SK-N-MC (cell line): ENCODE data around the gene ERBB4.
A peak's percentile ranks its signal among the peaks of the same experiment; 100 is the strongest.

Experiments
- DNase-seq: peaks from one replicate; pipeline ENCODE4 v3.0.0-alpha.2; 2011; ENCODE audit warnings: low read depth, low spot score
- H3K27ac ChIP-seq: fragments of 200-600 bp; sonication (generic); 2 replicates; pipeline ENCODE4 v1.5.1; 2016; ENCODE audit warnings: mixed run types
- H3K36me3 ChIP-seq: fragments of 200-600 bp; sonication (generic); 2 replicates; pipeline ENCODE4 v1.6.1; 2017; ENCODE audit warnings: antibody characterized with exemption, low read length, mixed read lengths; ENCODE audit not compliant: insufficient read depth
- H3K4me3 ChIP-seq: fragments of 200-600 bp; sonication (generic); 2 replicates; pipeline ENCODE4 v1.5.1; 2016
- H3K9ac ChIP-seq: fragments of 200-600 bp; sonication (generic); 2 replicates; pipeline ENCODE4 v1.8.0; 2017; ENCODE audit warnings: mixed run types, mixed read lengths; ENCODE audit not compliant: insufficient read length
- H3K9me3 ChIP-seq: fragments of 200-600 bp; sonication (generic); 2 replicates; pipeline ENCODE4 v1.6.1; 2017; ENCODE audit warnings: low read depth, mild to moderate bottlenecking, antibody characterized with exemption, low read length, moderate library complexity, mixed read lengths
- EZH2 ChIP-seq: fragments of 200-600 bp; sonication (generic); IDR thresholded peaks from one replicate; pipeline ENCODE4 v1.6.1; 2017; ENCODE audit warnings: antibody characterized with exemption
- FOXP2 ChIP-seq: optimal IDR thresholded peaks from 2 replicates; pipeline ENCODE3; 2011; ENCODE audit warnings: mild to moderate bottlenecking, moderate library complexity; ENCODE audit not compliant: insufficient read depth; ENCODE audit errors: extremely low read length, control extremely low read depth
- POLR2AphosphoS5 ChIP-seq: IDR thresholded peaks from 2 replicates; pipeline ENCODE4 v1.6.1; 2012; ENCODE audit warnings: mild to moderate bottlenecking, low read depth, low read length, borderline replicate concordance

The ERBB4 gene

DNA sequence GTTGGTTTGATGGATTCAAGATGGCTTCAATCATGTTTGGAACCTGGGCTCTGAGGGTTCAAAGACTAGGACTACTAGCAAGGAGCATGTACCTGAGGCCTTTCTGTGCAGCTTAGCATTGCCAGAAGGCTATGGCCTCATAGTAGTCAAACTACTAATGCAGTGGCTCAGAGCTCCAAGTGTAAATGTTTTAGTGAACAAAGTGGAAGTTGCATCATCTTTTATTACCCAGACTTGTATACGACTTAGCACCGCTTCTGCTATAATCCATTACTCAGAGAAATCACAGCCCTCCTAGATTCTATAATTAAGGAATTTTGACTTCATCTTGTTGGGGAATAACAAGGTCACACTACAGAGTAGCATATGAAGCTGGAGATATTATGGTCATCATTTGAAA, 210.5 kb downstream of the ERBB4 start:
- H3K9me3 ChIP-seq = no peaks in the 10 kb centered on the region
- H3K36me3 ChIP-seq = no peaks in the 10 kb centered on the region
- no peak for DNase-seq
- peak overlapping the region; percentile 41 for H3K9ac ChIP-seq
- TF ChIP-seq EZH2 (no peak), FOXP2 (no peak), POLR2AphosphoS5 (no peak)
- H3K4me3 ChIP-seq = peak overlapping the region; percentile 41
- H3K27ac ChIP-seq = peak overlapping the region; percentile 88

DNA sequence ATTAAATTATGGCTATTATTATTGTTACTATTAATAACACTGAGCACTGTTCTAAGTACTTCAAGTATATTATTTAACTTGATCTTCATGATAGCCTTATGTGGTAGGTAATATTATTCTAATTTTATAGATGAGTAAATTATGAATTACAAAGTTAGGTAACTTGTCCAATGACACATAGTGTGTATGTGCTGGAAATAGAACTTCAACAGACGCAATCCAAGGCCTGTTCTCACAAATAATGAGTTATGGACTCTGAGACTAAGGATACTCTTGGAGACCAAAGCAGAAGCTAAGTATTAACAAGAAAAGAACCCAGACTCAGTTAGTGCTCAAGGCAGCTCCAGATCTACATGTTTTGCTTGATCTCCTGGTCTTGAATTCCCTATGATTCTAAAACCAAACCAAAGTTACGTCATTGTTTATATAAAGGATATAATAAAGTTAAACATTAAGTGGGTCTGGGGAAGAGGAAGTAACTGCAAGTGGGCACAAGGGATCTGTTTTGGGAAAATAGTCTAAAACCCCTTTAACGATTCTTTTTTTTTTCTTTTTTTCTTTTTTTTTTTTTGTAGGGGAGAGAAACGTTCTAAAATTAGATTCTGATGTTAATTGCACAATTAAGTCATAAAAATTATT, 211.3 kb downstream of the ERBB4 start:
- TF ChIP-seq POLR2AphosphoS5 (no peak), EZH2 (no peak), FOXP2 (no peak)
- Histone ChIP-seq H3K36me3 (no peaks in the 10 kb centered on the region), H3K4me3 (no peak overlapping the region), H3K9me3 (no peaks in the 10 kb centered on the region), H3K27ac (no peak overlapping the region), H3K9ac (no peak overlapping the region)
- no peak for DNase-seq

DNA sequence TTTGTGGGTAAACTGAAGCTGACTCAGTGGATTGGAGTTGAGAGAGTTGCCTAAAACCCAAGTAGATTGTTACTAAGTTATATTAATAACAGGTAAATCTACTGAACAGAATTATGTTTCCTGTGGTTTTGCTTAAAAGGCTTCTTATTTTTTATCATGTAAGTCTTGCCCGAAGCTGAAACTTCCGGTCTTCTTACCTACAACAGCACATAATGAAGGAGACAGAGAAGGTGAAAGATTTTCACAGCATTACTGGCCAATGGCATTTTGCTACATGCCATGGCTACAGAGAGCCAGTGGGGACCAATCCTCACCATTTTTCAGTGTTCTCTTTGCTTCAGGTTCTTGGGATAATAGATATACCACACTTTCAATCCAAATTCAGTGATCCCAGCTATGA, 220.0 kb downstream of the ERBB4 start:
- TF ChIP-seq POLR2AphosphoS5 = no peak
- no peak for TF ChIP-seq EZH2
- no peak for TF ChIP-seq FOXP2
- no peak overlapping the region for H3K27ac ChIP-seq
- H3K36me3 ChIP-seq = no peaks in the 10 kb centered on the region
- no peak for DNase-seq
- no peak overlapping the region for H3K9ac ChIP-seq
- H3K9me3 ChIP-seq = no peaks in the 10 kb centered on the region
- H3K4me3 ChIP-seq = no peak overlapping the region

DNA sequence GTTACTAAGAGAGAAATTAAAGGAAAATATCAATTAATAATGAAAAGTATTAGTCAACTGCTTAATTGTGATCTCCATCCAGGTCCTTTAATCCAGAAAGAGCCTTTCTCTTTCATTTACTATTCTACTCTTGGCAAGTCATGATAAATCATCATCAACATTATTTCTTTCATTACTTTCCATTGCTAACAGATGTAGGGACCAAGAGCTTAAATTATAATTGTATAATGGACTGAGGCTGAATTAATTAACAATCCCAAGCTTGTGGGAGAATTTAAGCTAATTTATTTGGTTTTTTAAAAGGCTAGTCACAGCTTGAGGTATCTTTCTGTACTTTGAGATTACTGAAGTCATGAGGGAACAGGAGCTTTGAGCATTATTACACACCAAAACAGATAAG, 223.9 kb downstream of the ERBB4 start:
- no peak for DNase-seq
- Histone ChIP-seq H3K9me3 (no peaks in the 10 kb centered on the region), H3K36me3 (no peaks in the 10 kb centered on the region), H3K4me3 (no peak overlapping the region), H3K27ac (no peak overlapping the region), H3K9ac (no peak overlapping the region)
- TF ChIP-seq EZH2 = no peak
- no peak for TF ChIP-seq POLR2AphosphoS5
- no peak for TF ChIP-seq FOXP2

DNA sequence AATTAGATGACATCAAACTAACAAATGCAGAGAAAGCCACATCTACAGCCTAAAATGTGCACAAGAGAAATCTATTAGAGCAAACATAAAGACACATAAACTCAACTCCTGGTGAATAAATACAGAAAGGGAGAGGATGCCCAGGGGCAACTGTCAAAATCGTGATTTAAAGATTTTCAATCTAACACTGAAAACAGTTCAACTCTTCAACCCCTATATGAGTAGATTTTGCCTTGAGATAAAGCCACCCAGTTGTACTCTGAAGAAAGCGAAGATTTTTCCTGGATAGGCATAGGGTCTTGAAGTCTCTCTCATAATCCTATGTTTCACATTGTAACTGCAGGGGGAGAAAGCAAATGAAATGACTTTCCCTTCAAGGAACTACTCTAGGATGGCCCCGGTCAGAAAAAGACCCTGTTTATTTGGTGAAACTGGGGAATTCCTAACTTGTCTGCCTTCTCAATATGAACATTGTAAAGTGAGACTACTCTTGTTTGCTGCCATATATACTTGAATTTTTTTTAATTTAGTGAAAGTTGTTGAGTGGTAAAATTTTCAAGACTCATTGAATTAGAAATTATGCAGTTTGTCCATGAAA, 226.7 kb downstream of the ERBB4 start:
- no peak overlapping the region for H3K9ac ChIP-seq
- 0 out of 2 replicates have a peak overlapping the region, but pooled peaks have one; percentile 5 for H3K4me3 ChIP-seq
- H3K9me3 ChIP-seq = no peaks in the 10 kb centered on the region
- peak; percentile 73 for DNase-seq
- TF ChIP-seq FOXP2 (no peak), POLR2AphosphoS5 (no peak; the same call in 1 of the 2 replicates), EZH2 (no peak)
- H3K27ac ChIP-seq = peak overlapping the region; percentile 23
- H3K36me3 ChIP-seq = no peaks in the 10 kb centered on the region

DNA sequence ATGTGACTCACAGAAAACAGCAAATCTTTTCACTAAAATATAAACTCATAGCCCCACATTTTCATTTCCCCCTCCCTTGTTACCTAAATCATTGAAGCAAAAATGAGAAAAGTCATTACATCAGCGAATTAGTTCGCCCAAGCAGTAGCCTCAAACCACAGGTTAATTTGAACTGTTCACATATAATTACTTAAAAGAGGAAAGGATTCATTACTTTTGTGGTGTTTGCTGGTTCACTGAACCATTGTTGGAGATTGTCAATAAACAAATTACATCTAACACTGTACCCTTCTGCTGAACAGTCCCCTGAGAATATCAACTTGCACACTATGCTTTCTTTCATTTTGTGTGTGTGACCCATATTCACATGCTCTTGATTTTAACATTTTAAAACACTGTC, 238.7 kb downstream of the ERBB4 start:
- no peak for DNase-seq
- no peak overlapping the region for H3K4me3 ChIP-seq
- no peaks in the 10 kb centered on the region for H3K9me3 ChIP-seq
- H3K27ac ChIP-seq = no peak overlapping the region
- TF ChIP-seq FOXP2 = no peak
- TF ChIP-seq POLR2AphosphoS5 = no peak
- TF ChIP-seq EZH2 = no peak
- H3K36me3 ChIP-seq = no peaks in the 10 kb centered on the region
- H3K9ac ChIP-seq = no peak overlapping the region

DNA sequence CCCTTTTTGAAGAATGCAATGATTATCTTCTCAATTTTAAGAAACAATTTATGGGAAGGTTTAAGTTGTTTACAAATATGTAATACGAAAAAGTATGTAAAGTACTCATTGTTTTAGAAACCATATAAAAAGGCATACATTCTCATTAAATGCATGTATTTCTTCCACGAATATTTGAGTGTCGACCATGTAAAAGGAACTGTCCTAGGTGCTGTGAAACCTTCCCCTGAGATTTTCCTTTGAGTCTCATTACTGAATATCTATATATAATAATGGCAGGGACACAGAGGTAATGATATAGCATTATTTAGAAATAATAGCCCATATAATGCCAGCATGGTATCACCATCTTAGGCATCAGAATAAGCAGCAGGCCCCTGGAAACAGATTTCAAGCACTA, 239.3 kb downstream of the ERBB4 start:
- H3K4me3 ChIP-seq = no peak overlapping the region
- no peaks in the 10 kb centered on the region for H3K36me3 ChIP-seq
- DNase-seq = no peak

DNA sequence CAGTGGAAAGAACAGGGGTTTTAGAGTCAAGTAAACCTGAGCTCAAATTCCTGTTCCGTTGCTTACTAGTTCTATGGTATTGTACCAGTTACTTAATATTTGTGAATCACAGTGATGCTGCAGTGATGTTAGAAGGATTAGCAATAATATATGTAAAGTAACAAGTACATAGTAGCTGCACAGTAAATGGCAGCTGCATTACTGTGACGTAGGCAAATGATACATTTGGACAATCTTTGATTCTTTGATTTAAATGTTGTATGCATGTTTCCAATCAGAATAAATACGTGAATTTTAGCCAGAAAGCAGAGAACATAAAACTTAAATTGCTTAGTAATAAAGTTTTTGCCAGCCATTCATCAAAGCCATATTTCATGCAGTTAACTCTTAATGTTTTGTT, 243.0 kb downstream of the ERBB4 start:
- H3K4me3 ChIP-seq = no peak overlapping the region
- no peak for TF ChIP-seq EZH2
- no peak for TF ChIP-seq FOXP2
- TF ChIP-seq POLR2AphosphoS5 = no peak
- no peak overlapping the region for H3K27ac ChIP-seq
- DNase-seq = no peak
- no peaks in the 10 kb centered on the region for H3K9me3 ChIP-seq
- no peak overlapping the region for H3K9ac ChIP-seq
- no peaks in the 10 kb centered on the region for H3K36me3 ChIP-seq

More for the DNA sequence above, 239.3 kb downstream of the ERBB4 start:
- no peak overlapping the region for H3K27ac ChIP-seq
- no peak overlapping the region for H3K9ac ChIP-seq
- TF ChIP-seq POLR2AphosphoS5 (no peak), FOXP2 (no peak), EZH2 (no peak)
- H3K9me3 ChIP-seq = no peaks in the 10 kb centered on the region
